Kidney (tissue), 14 donors: Measurements from ENCODE around the gene RERE. TPM values are rescaled to one million over a fixed set of nuclear protein-coding genes. Genes with fewer than 3 reads are reported as not detected.

ENCODE experiments used
- DNase-seq, 5 donors: peaks; one replicate each; pipeline ENCODE4 v3.0.0-alpha.2; 2013 to 2020
- FAIRE-seq: peaks from 2 replicates; lab custom pipeline; 2012; peaks lifted over from hg19 to GRCh38; lab: Jason Lieb, UNC
- H3K27ac ChIP-seq, 2 donors: one replicate each; pipeline ENCODE4 v1.7.0; 2013; ENCODE audit warnings: low read depth in 2 of 2, low read length in 2 of 2, inconsistent platforms in 1 of 2
- H3K27me3 ChIP-seq: one replicate; pipeline ENCODE4 v1.7.1; 2013; ENCODE audit warnings: low read length, inconsistent platforms; ENCODE audit not compliant: control insufficient read depth, insufficient read depth
- H3K36me3 ChIP-seq, 3 donors: one replicate each; pipeline versions ENCODE4 v1.7.0 to v1.7.1; 2013; ENCODE audit warnings: low read length in 3 of 3, control low read depth in 1 of 3, inconsistent platforms in 1 of 3; ENCODE audit not compliant: insufficient read depth in 3 of 3, control insufficient read depth in 2 of 3
- H3K4me1 ChIP-seq, 3 donors: one replicate each; pipeline versions ENCODE4 v1.7.0 to v1.7.1; 2013; ENCODE audit warnings: low read length in 3 of 3, inconsistent platforms in 1 of 3, low read depth in 1 of 3; ENCODE audit not compliant: control insufficient read depth in 2 of 3, insufficient read depth in 2 of 3
- H3K4me3 ChIP-seq, 3 donors: one replicate each; pipeline versions ENCODE4 v1.7.0 to v1.8.1; 2013; ENCODE audit warnings: low read length in 3 of 3, control low read depth in 1 of 3, inconsistent platforms in 1 of 3
- H3K9ac ChIP-seq, 3 donors: one replicate each; pipeline versions ENCODE4 v1.7.0 to v1.7.1; 2013; ENCODE audit warnings: low read length in 3 of 3, control low read depth in 1 of 3, inconsistent platforms in 1 of 3
- H3K9me3 ChIP-seq, 3 donors: one replicate each; pipeline versions ENCODE4 v1.7.0 to v1.7.1; 2013; ENCODE audit warnings: low read length in 3 of 3, control low read depth in 1 of 3, inconsistent platforms in 1 of 3; ENCODE audit not compliant: control insufficient read depth in 2 of 3, insufficient read depth in 1 of 3
- intact Hi-C: fragments of 100-400 bp; cut with DNase I; formaldehyde crosslinking; loops from one replicate; pipeline ENCODE4 v1.11.1; 2022
- polyA plus RNA-seq: library from polyadenylated mRNA; stranded (reverse); fragments of 350-450 nt; fragmentation: Illumina TruSeq; extraction: RNeasy Lipid Tissue Mini Kit (QIAGEN cat#74804); gene quantifications from one replicate; pipeline ENCODE4 v1.2.3, GENCODE V29; 2014; ENCODE audit warnings: low read depth, low replicate concordance; ENCODE audit not compliant: insufficient read depth
- total RNA-seq: library from RNA; stranded (reverse); fragmentation: NEBNext Ultra II Directional; extraction: Animal tissue kit (Norgen Biotek cat#: 25700); gene quantifications from one replicate; pipeline ENCODE4 v1.2.1, GENCODE V29; 2021
- TF ChIP-seq, protein P1 (sequence below): IDR thresholded peaks from 3 replicates; pipeline ENCODE4 v1.5.1; 2012; ENCODE audit warnings: mild to moderate bottlenecking, moderate library complexity, borderline replicate concordance; ENCODE audit not compliant: insufficient read depth; ENCODE audit errors: extremely low read depth
- donor health status: control.
- donor health status: control.
- donor health status: control.
- donor health status: control.
- donor health status: control.
- donor health status: DM: yes; HTN: yes; CAD: no.
- donor health status: Normal renal cell carcinoma (clear cell type).

RERE gene
- total and polyA plus RNA-seq, 2 donors from 2014 or later: 37.2 to 176 TPM

DNA sequence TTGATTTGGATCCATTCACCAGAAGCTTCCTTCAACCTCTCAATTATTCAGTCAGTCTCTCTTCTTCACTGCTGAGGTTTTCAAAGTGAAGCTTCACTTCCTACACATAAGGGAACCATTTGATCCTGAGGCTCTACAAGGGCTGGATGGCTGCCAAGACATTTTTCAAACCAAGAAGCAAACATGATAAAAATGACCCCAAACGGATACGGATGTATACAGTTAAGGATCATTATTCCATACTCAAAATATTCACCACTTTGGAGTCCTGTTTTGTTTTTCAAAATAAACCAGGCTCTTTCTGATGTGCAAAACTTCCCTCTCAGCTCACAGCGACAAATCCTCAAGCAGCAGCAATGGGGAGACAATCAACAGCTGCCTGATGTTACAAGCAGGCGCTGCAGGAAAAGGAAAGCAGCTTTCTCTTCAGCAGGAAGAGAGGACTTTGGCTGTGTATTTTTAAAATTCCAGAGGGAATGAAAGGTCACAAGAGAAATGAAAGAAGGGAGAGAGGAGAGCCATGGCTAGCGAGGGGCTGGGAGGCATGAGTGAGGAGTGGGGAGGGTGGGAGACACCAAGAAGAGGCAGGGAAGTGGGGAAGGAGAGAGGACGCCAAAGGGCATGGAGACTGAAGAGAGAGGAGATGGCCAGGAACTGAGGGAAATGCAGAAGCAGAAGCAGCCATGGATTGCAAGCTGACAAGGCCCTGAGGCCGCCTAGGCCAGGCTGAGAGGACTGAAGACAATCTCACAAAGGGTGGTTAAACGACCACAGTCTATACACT is 354.1 kb downstream of the RERE start:
- DNase-seq: peak in 3 of 5 donors; percentile 46 to 92 (median 85)
- peak overlapping the region; percentile 68 to 87 for H3K27ac ChIP-seq
- TF ChIP-seq, protein P1, sequence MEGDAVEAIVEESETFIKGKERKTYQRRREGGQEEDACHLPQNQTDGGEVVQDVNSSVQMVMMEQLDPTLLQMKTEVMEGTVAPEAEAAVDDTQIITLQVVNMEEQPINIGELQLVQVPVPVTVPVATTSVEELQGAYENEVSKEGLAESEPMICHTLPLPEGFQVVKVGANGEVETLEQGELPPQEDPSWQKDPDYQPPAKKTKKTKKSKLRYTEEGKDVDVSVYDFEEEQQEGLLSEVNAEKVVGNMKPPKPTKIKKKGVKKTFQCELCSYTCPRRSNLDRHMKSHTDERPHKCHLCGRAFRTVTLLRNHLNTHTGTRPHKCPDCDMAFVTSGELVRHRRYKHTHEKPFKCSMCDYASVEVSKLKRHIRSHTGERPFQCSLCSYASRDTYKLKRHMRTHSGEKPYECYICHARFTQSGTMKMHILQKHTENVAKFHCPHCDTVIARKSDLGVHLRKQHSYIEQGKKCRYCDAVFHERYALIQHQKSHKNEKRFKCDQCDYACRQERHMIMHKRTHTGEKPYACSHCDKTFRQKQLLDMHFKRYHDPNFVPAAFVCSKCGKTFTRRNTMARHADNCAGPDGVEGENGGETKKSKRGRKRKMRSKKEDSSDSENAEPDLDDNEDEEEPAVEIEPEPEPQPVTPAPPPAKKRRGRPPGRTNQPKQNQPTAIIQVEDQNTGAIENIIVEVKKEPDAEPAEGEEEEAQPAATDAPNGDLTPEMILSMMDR: no peak
- peaks cover 27 to 52% (median 39%) of the 10 kb centered on the region in 3 donors for H3K4me1 ChIP-seq
- peak overlapping the region in 1 of 3 donors; percentile 11 for H3K4me3 ChIP-seq
- intact Hi-C loops: no loop called here
- no peaks in the 10 kb centered on the region for H3K36me3 ChIP-seq
- H3K27me3 ChIP-seq: no peaks in the 10 kb centered on the region
- H3K9me3 ChIP-seq: no peaks in the 10 kb centered on the region
- FAIRE-seq: no peak
- peak overlapping the region in 1 of 3 donors; percentile 31 for H3K9ac ChIP-seq

DNA sequence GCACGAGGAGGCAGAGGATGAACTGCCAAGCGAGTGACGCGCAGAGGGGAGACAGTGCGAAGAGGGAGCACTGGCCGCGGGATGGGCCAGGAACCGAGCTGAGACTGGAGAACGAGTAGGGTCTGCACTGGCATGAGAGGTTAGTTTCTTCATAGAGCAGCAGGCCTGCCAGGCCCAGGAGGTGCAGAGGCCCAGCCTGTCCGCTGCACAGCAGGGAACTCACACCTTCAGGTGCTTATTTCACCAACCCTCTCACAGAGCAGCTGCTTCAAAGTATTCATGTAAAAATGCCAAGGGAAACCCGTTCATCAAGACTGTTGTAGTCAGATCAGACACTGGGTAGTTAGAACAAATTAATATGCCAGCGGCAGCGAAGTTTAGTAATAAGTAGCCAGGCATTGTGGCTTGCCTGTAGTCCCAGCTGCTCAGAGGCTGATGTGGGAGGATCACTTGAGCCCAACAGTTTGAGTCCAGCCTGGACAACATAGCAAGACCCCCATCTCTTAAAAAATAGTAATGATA is 355.0 kb downstream of the RERE start:
- DNase-seq (peak in 2 of 5 donors; percentile 47 to 84), FAIRE-seq (no peak)
- Histone ChIP-seq H3K27ac (peak overlapping the region; percentile 33 to 82), H3K27me3 (no peaks in the 10 kb centered on the region), H3K9ac (peak overlapping the region in 1 of 3 donors; percentile 6), H3K36me3 (no peaks in the 10 kb centered on the region), H3K4me1 (peaks cover 29 to 55% (median 39%) of the 10 kb centered on the region in 3 donors), H3K4me3 (no peak overlapping the region), H3K9me3 (no peaks in the 10 kb centered on the region)
- intact Hi-C loops: no loop called here
- TF ChIP-seq, protein P1: no peak

DNA sequence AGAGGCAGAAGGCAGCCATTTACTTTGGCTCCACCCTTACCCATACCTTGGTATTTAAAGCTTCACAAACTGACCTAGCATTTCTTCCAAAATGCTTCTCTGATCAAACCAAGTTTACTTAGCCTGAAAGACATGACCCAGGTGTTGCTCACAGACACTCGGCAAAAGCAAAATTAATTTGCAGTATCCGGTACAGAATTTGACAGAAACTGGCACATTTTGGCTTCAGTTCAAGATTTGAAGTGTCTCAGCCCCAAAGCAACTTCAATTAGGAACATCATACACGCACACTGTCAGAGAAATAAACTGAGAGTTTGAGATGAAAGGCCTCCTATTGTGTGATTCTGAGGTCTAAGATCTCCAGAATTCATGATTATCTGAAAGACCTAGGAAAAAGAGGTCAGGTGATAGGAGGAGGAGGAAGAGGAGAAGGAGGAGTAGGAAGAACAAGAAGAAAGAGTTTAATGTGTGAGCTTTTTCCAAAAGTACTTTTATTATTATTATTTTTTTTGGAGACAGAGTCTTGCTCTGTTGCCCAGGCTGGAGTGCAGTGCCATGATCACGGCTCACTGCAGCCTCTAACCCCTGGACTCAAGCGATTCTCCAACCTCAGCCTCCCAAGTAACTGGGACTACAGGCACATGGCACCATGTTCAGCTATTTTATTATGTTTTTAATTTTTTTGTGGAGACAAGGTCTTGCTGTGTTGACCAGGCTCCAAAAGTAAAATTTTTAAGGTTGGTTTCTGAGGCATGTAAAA is 355.9 kb downstream of the RERE start:
- Histone ChIP-seq H3K9ac (no peak overlapping the region), H3K27ac (peak overlapping the region in 1 of 2 donors; percentile 14), H3K4me3 (no peak overlapping the region), H3K4me1 (peaks cover 31 to 58% (median 42%) of the 10 kb centered on the region in 3 donors), H3K36me3 (no peaks in the 10 kb centered on the region), H3K9me3 (no peaks in the 10 kb centered on the region), H3K27me3 (no peaks in the 10 kb centered on the region)
- intact Hi-C loops: no loop called here
- no peak for DNase-seq
- FAIRE-seq: no peak
- TF ChIP-seq, protein P1: no peak
